ENCODE results near the gene TNNT2. TPM values are rescaled to one million over a fixed set of nuclear protein-coding genes. Genes with fewer than 3 reads are reported as not detected.
A peak's percentile ranks its signal among the peaks of the same experiment; 100 is the strongest.

TNNT2 gene
- total RNA-seq (2021; ENCODE audit: unreplicated experiment) (not detected), Bru-seq, nascent RNA (percentile 5 among the genes with signal in this experiment), BruChase-seq, experiment 1, labeled RNA remaining after a 2-hour chase (not detected), BruChase-seq, experiment 2, labeled RNA remaining after a 6-hour chase (not detected)
- not detected for polyA plus RNA-seq (2012; ENCODE audit: insufficient read length)
- long read RNA-seq = 0 reads

DNA sequence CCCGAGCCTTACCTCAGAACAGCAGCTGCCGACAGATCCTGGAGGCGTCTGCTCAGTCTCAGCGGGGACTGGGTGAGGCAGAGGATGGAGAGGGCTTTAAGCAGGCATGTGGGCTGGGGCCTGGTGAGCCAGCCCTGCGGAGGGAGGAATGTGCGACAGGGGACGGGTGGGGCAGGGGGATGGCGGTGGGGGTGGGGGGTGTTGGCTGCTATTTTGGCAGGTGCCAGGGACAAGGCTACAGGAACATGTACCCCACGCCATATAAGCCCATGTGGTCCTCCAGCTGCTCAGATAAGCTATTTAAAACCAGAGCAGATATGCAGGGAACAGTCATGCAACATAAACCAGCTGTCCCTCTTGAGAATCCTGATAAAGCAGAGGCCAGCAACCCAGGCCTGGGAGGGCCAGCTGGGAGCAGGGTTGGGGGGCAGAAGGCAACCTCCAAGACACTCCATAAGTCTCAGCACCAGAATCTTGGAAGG lies at the start of gene TNNT2:
TNNT2 (minus strand) TSS at position 70 of the 482 bp plus-strand sequence. CDS start 4,426 bp downstream, outside the sequence.
- BruUV-seq (replicated peaks) = no TSS peak
- POLR2A ChIA-PET = no interaction called here
- H3K4me1 ChIP-seq (ENCODE audit: control insufficient read depth, insufficient read depth, low read length) = no peaks in the 10 kb centered on the region
- no peaks in the 10 kb centered on the region for H3K9me3 ChIP-seq (ENCODE audit: control insufficient read depth, insufficient read depth, low read depth, low read length)
- H3K36me3 ChIP-seq (ENCODE audit: control insufficient read depth, insufficient read depth, low read length) = no peaks in the 10 kb centered on the region
- in situ Hi-C loops (cut with HindIII; ENCODE audit: low pct_unique_long_range_greater_than_20kb, low sequenced_read_pairs) (no loop called here), intact Hi-C loops (cut with micrococcal nuclease; ENCODE audit: unreplicated experiment) (no loop called here)
- TF ChIP-seq, protein P1, sequence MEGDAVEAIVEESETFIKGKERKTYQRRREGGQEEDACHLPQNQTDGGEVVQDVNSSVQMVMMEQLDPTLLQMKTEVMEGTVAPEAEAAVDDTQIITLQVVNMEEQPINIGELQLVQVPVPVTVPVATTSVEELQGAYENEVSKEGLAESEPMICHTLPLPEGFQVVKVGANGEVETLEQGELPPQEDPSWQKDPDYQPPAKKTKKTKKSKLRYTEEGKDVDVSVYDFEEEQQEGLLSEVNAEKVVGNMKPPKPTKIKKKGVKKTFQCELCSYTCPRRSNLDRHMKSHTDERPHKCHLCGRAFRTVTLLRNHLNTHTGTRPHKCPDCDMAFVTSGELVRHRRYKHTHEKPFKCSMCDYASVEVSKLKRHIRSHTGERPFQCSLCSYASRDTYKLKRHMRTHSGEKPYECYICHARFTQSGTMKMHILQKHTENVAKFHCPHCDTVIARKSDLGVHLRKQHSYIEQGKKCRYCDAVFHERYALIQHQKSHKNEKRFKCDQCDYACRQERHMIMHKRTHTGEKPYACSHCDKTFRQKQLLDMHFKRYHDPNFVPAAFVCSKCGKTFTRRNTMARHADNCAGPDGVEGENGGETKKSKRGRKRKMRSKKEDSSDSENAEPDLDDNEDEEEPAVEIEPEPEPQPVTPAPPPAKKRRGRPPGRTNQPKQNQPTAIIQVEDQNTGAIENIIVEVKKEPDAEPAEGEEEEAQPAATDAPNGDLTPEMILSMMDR (IDR thresholded peaks at IDR 0.05) = no peak
- TF ChIP-seq SIN3A (IDR thresholded peaks at IDR 0.05; ENCODE audit: borderline replicate concordance, insufficient read depth, low read depth, low read length) (no peak), TCF7L2 (IDR thresholded peaks at IDR 0.05; ENCODE audit: low read depth, low read length) (no peak), REST (IDR thresholded peaks at IDR 0.05; ENCODE audit: insufficient read depth in 1 of 2, low read depth in 2 of 2, low read length in 1 of 2) (no peak), POLR2AphosphoS5 (IDR thresholded peaks at IDR 0.05; ENCODE audit: low read depth, low read length) (no peak)
- no peak within 1 kb of the TSS for H3K27ac ChIP-seq (ENCODE audit: low read length)
- peaks cover 10% of the 10 kb centered on the region; the same call in 1 of the 2 replicates for H3K27me3 ChIP-seq (ENCODE audit: control insufficient read depth, insufficient read depth, low read length)
- CTCF ChIA-PET = interaction anchor here (0.6 kb wide), 1 partner anchor 104 kb away, joined by 3 read pairs; no protein-coding TSS in a partner anchor
- no peak within 1 kb of the TSS for H3K4me3 ChIP-seq (ENCODE audit: low read depth in 2 of 2, low read length in 2 of 2)
- ATAC-seq = no peak
- DNase-seq (ENCODE audit: low read depth, low spot score) = no peak

DNA sequence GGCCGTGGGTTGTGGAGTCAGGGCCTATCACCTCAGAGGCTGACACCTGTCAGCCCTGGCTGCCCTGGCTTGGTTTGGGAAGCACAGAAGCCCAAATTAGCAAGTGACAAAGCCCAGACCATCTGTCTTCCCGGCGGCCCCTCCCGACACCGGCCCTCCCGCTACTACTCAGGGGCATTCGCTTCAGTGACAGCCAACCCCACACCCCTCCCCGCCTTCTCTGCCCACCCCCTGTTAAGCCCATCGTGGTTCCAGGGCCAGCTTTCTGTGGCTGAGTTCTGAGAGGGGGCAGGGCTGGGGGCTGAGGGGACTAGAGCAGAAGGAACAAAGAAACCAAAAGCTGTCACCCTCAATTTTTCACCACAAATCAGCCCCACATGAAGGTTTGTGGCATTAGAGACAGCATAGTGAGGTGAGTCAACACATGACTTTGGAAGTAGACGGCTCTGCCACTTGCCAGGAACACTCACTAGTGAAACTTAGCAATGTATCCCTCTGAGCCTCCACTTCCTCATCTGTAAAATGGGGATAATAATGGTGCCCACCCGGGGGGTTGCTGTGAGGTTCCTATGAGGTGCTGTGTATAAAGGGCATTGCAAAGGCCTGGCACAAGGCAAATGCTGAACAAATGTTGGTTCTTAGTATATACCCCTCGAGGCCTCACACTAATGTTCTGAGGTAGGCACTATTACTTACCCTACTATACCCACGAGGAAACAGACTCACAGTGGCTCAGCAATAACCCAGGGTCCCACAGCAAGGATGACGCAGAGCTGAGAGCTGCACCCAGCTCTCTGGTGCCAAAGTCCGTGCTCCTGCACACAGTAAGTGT lies 49.2 kb upstream of the TNNT2 start:
- no peak for DNase-seq (ENCODE audit: low read depth, low spot score)
- Histone ChIP-seq H3K36me3 (ENCODE audit: control insufficient read depth, insufficient read depth, low read length) (no peaks in the 10 kb centered on the region), H3K4me1 (ENCODE audit: control insufficient read depth, insufficient read depth, low read length) (no peaks in the 10 kb centered on the region), H3K27ac (ENCODE audit: low read length) (no peak overlapping the region), H3K4me3 (ENCODE audit: low read depth in 2 of 2, low read length in 2 of 2) (no peak overlapping the region), H3K9me3 (ENCODE audit: control insufficient read depth, insufficient read depth, low read depth, low read length) (no peaks in the 10 kb centered on the region), H3K27me3 (ENCODE audit: control insufficient read depth, insufficient read depth, low read length) (no peaks in the 10 kb centered on the region)
- ChIA-PET POLR2A (no interaction called here), CTCF (no interaction called here)
- ATAC-seq = no peak
- intact Hi-C loops (cut with micrococcal nuclease; ENCODE audit: unreplicated experiment) (no loop called here), in situ Hi-C loops (cut with HindIII; ENCODE audit: low pct_unique_long_range_greater_than_20kb, low sequenced_read_pairs) (no loop called here)
- TF ChIP-seq POLR2AphosphoS5 (IDR thresholded peaks at IDR 0.05; ENCODE audit: low read depth, low read length) = no peak
- no peak for TF ChIP-seq SIN3A (IDR thresholded peaks at IDR 0.05; ENCODE audit: borderline replicate concordance, insufficient read depth, low read depth, low read length)
- BruUV-seq (replicated peaks) = no TSS peak

All from Panc1 (cell line).